NAMALWA (cell line): ENCODE data around the gene PNLIPRP2.

Source experiments
- DNase-seq: peaks from one replicate; pipeline ENCODE4 v3.0.0-alpha.2; 2015; ENCODE audit warnings: low spot score

The PNLIPRP2 gene

GRCh38 chr10:116655568-116655967, 34.8 kb downstream of the PNLIPRP2 start:
- DNase-seq, result no peak

GRCh38 chr10:116656044-116656443, 35.3 kb downstream of the PNLIPRP2 start:
- DNase-seq, result no peak

DNA sequence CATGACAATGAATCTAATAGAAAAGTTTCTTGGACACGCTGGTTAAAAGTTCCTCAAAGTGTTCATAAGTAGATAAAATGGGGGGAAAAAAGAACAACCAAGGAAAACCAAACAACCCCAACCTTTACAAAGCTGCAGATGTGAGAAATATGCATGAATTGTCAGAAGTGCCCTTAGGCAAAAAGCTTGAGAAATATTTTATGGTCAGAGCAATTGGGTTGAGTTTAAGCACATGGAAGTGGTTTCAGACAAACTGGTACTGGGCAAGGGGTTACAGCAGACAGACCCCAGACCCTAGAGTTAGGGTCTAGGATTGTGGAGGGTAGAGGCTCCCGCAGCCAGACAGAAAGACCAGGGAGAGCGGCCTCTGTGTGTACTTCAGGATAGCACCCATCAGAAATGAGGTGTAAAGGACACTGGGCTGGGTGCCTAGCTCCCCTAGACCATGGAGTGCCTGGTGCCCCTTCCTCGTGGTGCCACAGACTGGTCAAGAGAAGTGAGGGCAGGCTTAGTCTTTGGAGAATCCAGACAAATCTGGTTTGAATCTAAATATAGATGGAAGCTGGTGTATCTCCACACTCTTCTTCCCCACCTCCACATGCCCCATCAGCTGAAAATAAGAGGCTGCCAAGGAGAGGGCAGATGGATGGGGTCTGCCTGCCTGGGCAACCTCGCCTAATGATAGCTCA, 37.3 kb downstream of the PNLIPRP2 start:
- DNase-seq, result no peak

DNA sequence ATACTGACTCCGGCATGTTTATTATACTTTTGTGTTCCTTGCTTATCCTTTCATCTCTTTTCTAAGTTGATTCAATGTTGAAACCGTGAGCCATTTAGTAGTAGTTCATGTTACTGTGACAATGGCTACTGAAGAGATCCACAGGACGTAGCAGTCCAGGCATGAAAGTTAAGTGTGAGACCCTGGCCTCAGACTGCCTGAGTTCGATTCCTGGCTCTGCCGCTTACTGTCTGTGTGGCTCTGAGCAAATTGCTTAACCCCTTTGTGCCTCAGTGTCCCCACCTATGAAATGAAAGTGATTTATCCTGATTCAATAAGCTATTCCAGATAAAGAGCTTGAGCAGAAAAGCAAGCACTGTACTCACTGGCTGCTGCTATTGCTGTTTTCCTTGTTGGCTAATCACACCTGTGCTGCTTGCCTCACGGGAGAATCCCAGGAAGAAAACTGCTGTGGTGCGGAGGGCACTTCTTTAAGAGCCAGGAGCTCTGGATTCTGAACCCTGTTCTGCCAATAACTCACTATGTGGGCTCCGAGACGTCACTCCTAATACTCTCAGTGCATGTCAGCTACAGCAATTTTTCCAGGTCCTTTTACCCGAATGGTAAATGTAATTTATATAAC, 38.4 kb downstream of the PNLIPRP2 start:
- DNase-seq, result no peak

- DNase-seq, result no peak
Observed at GRCh38 chr10:116660860-116661259, 40.1 kb downstream of the PNLIPRP2 start.

DNA sequence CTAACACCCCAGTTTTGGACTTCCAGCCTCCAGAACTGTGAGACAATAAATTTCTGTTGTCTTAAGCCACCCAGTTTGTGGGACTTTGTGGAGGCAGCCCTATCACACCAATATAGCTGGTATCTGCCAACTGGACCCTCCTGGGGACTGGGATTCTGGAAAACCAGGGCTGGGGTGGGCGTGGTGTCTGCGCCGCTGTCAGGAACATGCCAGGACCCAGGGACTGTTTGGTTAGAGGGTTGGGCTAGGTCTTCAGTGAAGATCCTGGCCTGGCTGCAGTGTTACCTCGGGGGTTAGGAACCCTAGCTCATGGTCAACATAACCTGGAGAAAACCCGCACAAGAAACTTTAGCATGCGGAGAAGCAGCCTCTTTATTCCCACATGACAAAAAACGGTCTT, 42.6 kb downstream of the PNLIPRP2 start:
- no peak for DNase-seq

GRCh38 chr10:116664631-116665030, 43.9 kb downstream of the PNLIPRP2 start:
- DNase-seq, result no peak

GRCh38 chr10:116665541-116666125, 44.9 kb downstream of the PNLIPRP2 start:
- no peak for DNase-seq

GRCh38 chr10:116667484-116667883, 46.7 kb downstream of the PNLIPRP2 start:
- DNase-seq, result no peak

DNA sequence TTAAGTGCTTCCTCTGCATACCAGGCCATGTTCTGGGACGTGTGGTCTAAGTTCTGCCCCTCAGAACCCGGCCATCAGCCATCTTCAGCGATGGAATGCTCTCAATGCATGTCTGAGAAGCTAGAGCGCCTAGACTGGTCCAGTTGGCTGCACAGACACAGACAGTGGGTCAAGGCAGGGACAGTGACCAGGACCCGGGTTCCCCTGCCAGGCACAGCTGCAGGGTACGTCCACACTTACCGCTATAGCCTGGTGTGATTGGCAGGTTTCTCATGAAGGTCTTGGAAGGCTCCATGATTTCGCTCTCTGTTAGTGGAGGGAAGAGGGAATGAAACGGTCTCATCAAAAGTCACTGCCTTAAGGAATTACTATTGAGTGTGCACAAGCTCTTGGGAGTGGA, 47.3 kb downstream of the PNLIPRP2 start:
- DNase-seq, result no peak

- DNase-seq, result no peak
Observed at GRCh38 chr10:116668446-116668845, 47.7 kb downstream of the PNLIPRP2 start.

GRCh38 chr10:116669080-116669479, 48.3 kb downstream of the PNLIPRP2 start:
- DNase-seq, result no peak

- DNase-seq, result no peak
Observed at GRCh38 chr10:116669832-116670644, 49.3 kb downstream of the PNLIPRP2 start.

- no peak for DNase-seq
Observed at GRCh38 chr10:116670706-116671105, 50.0 kb downstream of the PNLIPRP2 start.

DNA sequence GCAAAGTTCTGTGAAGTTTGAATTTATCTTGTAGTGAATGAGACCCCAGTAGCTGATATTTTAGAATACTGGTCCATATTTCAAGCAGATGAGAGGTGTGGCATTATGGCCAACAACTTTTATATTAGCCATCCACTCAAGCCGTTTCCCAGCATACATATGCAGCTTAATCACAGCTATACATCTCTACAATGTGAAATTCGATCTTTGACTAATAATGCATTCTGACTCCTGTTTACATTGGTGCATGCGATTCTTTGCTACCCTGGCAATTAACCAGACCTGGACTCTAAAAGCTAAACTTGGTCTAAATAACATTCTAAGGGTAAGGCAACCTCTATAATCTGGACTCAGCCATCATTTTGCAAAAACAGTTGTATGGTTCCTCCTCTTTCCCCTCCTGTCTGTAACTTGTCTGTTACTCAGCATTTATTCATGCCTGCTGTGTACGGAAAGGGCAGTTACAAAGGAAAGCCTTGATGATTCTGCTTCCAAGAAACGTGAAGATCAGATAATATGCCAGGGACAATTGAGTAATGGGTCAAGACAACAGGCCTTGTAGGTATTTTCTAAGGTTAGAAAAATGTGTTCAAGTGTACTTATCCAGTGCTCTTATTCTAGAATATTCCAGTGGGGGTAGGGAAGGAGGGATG, 50.6 kb downstream of the PNLIPRP2 start:
- DNase-seq, result no peak

DNA sequence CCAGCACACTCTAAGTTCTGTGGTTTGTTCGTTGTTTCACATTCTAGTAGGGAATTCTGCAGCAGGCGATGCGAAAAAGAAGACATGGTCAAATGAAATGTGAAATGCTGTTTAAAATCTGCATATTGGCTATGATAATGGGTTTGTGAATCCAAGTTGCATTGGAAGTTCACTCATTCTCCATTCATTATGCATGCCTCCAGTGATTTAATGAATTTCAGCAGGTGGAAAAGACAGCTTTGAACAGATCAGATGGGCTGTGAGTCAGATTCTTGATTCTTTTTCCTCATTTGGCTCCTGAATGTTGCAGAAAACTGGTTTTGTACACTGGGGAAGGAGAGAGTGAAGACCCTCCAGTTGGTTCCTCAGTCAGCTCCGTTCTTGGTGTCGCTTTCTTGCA, 52.1 kb downstream of the PNLIPRP2 start:
- no peak for DNase-seq

GRCh38 chr10:116673866-116674265, 53.1 kb downstream of the PNLIPRP2 start:
- DNase-seq, result no peak

GRCh38 chr10:116674901-116675423, 54.2 kb downstream of the PNLIPRP2 start:
- DNase-seq, result no peak

DNA sequence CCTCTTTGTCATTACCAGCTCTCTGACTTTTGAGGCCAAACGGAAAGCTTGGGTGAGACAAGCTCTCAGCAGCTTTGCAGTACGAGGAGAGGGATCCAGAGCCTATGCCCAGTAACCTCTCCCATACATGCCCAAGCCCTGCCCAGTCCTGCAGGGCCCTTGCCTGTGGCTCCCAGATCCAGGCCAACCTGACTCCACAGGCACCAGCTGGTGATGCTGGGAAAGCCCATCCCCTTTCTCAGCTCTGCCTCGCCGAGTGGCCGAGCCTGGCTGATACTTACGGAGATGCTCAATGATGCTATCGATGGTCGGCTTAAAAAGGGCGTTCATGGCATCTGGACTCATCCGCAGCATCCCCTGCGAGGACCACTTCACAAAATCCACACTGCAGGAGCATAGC, 55.4 kb downstream of the PNLIPRP2 start:
- no peak for DNase-seq

DNA sequence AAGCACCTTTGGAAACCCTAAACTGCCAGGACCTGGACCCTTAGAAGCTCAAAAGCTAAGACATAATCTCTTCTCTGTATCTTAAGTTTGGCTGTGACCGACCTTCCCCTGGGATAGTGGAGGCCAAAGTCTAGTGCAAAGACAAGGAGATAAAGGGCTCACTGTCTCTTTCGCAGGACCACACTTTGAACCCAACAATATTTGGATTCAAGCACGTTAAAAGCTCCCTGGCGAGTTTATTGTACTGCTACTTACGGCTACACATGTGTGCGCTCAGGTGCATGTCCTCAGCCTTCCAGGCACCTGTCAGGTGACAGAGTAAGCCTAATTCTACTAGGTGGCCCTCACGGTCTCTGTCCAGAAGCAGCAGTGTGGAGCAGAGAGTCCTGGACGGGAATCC, 55.9 kb downstream of the PNLIPRP2 start:
- no peak for DNase-seq

- no peak for DNase-seq
Observed at GRCh38 chr10:116679351-116679750, 58.6 kb downstream of the PNLIPRP2 start.

DNA sequence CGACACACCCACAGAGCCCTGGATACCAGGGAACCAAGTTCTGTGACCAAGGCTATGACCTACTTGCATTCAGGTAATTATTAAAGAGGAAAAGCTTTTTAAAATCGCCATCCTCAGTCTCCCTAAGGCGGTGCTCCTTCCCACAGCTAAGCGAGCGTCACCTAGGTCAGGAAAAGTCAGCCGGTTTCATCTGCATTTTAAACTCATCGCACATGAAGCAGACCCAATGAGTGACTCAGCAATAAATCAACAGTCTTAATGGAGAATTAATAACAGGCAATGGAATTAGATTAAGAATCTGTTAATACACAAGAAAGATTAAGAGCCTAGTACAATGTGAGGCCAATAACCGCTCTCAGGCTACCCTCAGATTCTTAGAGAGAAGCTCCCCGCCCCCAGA, 62.4 kb downstream of the PNLIPRP2 start:
- no peak for DNase-seq
